ENCODE measurements around the gene CCDC188.

DNA sequence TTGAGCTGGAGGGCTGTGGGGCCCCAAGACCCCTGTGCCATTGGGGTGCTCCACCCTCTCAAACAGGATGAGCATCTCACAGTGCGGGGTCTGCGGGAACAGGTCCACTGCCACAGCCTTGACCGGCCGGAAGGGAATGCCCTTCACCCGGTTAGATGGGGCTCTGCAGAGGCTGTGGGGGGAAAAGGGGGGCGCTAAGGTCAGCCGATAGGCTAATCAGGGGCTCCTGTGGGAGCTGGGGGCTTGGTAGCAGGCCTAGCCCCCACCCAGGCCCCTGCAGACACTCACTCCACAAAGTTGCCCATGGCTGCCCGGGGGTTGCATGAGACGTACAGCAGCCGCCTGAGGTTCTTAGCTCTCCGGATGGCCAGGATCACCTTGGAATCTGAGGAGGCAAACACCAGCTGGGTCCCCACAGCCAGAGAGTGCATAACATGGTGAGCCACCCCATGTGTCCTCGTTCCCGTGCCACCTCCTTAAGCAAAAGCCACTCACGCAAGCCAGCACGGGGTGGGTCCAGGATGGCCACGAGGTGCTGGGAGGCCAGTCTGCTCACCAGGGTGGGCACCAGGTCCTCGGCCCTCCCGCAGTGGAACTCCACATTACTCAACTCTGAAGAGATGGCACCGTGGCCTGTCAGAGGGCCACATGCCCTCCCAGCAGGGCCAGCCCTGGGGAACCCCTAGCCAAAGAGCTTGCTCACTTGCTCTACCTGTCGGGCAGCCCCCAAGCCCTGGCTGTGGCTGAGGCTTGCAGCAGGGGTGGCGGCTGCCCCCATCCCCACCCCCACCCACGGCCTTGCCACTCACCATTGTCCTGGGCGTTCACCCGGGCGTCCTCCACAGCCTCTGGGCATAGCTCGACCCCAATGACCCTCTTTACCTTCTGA lies 38.0 kb downstream of the CCDC188 start:
- TF ChIP-seq CTCF (optimal IDR thresholded peaks at IDR 0.05 in 1 of 3, IDR thresholded peaks at IDR 0.05 in 1 of 3, conservative IDR thresholded peaks at IDR 0.05 in 1 of 3; ENCODE audit: extremely low read depth in 1 of 3, insufficient read depth in 2 of 3, low read length in 3 of 3) = no peak
- TF ChIP-seq EZH2 (IDR thresholded peaks at IDR 0.05; ENCODE audit: low read length) = no peak

All from keratinocyte (primary cell).